HFF-Myc (cell line): ENCODE measurements around the gene MYOM3.

Source experiments
- DNase-seq: peaks from one replicate; pipeline ENCODE4 v3.0.0-alpha.2; 2011; ENCODE audit warnings: low read depth; ENCODE audit errors: extremely low read depth
- H3K4me3 ChIP-seq: replicated peaks from 2 replicates; pipeline ENCODE4 v1.5.1; 2011; ENCODE audit warnings: low read depth, mild to moderate bottlenecking, control low read depth, low read length
- TF ChIP-seq, protein P1 (sequence below): IDR thresholded peaks from 2 replicates; pipeline ENCODE4 v1.5.1; 2012; ENCODE audit warnings: mild to moderate bottlenecking, low read depth, low read length, control low read depth; ENCODE audit errors: missing control alignments

The MYOM3 gene

DNA sequence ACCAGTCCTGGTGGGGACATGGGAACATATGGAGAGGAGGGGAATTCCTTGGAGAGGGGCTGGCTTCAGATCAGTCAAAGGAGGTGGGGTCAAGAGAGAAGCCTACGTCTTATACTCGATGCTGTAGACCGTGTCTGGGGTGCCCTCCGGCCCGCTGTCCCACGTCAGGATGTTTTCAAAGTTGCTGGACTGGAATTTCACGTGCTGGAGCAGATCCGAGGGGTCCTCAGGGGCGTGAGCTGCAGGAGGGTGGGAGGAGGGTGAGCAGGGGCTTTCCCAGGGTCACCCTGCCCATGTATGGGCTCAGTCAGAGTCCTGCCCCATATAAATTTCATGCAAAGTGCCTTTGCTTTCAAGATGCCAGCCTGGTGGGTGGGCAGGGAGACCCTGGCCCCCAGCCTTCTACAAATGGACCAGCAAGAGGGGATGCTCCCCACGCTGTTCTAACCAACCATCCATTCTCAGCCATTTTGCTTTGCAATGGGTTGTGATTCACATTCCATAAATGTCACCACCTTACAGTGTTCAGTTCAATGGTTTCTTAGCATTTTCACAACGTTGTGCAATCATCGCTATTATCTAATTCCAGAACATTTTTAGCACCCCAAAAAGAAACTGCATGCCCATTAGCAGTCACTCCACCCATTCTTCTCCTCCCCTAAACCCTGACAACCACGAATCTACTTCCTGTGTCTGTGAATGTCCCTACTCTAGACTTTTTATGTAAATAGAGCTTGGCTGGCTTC, 26.7 kb upstream of the MYOM3 start:
- no peak for DNase-seq
- H3K4me3 ChIP-seq, result no peak overlapping the region
- TF ChIP-seq, protein P1, sequence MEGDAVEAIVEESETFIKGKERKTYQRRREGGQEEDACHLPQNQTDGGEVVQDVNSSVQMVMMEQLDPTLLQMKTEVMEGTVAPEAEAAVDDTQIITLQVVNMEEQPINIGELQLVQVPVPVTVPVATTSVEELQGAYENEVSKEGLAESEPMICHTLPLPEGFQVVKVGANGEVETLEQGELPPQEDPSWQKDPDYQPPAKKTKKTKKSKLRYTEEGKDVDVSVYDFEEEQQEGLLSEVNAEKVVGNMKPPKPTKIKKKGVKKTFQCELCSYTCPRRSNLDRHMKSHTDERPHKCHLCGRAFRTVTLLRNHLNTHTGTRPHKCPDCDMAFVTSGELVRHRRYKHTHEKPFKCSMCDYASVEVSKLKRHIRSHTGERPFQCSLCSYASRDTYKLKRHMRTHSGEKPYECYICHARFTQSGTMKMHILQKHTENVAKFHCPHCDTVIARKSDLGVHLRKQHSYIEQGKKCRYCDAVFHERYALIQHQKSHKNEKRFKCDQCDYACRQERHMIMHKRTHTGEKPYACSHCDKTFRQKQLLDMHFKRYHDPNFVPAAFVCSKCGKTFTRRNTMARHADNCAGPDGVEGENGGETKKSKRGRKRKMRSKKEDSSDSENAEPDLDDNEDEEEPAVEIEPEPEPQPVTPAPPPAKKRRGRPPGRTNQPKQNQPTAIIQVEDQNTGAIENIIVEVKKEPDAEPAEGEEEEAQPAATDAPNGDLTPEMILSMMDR, result no peak

DNA sequence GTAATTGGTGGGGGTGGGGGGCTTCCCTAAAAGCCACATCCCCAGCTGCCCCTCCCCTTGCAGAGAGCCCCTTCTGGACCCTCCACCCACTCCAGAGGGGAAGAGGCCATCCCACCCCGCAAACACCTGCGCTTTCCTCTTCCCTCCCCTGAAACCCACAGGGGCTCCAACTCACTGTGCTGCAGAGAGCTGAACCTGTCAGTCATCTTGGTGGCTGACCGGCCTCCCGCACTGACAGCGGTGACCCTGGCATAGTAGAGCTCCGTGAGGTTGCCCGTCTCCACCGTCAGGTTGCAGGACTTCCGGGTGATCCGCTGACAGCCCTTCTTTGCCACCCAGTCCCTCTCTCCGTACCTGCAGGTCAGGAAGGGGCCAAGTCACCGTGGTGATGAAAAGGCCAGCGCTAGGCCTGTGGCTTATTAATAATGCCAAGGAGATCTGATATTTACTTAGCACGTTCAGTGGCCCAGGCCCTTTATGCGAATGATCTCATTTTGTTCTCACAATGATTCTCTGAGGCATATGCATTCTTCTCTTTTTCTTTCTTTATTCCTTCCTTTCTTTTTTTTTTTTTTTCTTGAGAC, 25.1 kb upstream of the MYOM3 start:
- TF ChIP-seq, protein P1, result no peak
- DNase-seq, result no peak
- no peak overlapping the region for H3K4me3 ChIP-seq

DNA sequence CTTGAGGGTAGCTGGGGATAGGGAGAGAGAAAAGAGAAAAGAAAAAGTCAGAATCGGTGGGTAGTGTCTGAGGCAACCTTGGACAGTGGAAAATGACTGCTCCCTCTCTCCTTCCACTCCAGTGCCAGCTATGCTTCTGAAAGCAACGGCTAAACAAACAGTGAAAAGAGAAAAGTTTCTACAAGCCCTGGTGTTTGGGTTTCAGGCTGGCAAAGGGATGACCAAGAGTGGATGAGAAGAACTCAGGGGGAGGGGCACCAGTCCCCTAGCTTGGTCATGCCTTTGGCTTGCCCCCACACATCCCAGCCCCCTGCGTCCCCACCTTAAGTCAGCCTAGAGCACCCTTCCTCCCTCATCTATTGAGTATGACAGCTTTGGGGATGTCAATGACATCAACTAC, 22.4 kb upstream of the MYOM3 start:
- TF ChIP-seq, protein P1, result no peak
- DNase-seq, result no peak
- no peak overlapping the region for H3K4me3 ChIP-seq

DNA sequence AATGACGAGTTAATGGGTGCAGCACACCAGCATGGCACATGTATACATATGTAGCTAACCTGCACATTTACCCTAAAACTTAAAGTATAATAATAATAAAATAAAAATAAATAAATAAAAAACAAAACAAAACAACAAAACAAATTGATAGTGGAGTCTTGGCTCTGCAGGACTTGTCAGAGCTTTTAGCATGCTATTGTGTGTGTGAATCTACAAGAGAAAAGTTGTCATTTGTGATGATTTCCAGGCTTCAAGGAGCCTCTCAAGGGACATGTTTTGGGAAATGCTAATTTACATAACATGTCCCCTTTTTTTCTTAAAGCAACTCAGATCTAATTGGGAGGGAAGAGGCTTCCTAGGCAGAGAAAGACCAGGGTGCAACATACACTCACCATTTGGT, 21.9 kb upstream of the MYOM3 start:
- no peak for DNase-seq
- TF ChIP-seq, protein P1, result no peak
- H3K4me3 ChIP-seq, result no peak overlapping the region

DNA sequence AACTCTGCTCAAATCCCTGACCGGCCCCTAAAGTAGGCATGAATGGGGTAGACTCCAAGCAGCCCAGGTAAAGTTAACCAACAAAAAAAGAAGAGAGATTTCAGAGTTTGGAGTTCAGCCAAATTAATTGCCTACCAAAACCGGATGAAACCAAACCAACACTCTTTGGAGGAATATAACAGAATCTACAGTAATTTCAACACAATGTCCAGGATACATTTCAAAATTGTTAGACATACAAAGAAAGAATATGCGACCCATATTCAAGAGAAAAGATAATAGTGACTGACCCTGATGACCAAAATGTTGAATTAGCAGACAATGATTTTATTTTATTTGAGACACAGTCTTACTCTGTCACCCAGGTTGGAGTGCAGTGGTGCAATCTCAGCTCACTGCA, 18.4 kb upstream of the MYOM3 start:
- DNase-seq, result no peak
- no peak overlapping the region for H3K4me3 ChIP-seq
- TF ChIP-seq, protein P1, result no peak

DNA sequence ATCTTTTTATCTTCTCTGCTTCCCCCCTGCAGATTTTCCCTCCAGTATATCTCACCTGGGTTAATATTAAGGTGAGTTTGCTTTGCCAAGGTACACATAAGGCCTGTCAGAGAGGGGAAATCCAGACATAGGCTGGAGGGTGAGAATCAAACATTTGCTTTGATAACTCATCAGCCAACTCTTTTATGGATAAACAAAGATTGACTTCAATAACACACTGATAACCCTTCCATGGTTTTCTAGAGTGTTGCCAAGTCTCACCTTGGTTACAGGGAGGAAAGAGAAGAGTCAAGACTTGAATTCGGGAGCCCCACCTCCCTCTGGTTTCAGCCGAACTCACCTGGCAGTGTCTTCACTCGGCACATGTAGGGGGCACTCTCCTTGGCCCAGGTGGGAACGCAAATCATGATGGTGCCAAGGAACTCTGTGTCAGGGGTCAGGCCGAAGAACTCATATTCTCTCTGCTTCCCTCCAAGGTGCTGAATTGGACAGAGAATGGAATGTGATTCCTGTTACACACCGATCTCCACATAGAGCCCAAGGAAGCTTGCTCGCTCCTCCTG, 15.9 kb upstream of the MYOM3 start:
- DNase-seq, result no peak
- no peak overlapping the region for H3K4me3 ChIP-seq
- TF ChIP-seq, protein P1, result no peak
